Measurements from ENCODE around the gene OCSTAMP. TPM values are rescaled to one million over a fixed set of nuclear protein-coding genes. Genes with fewer than 3 reads are reported as not detected.
A peak's percentile ranks its signal among the peaks of the same experiment; 100 is the strongest.

The OCSTAMP gene
- total and polyA plus RNA-seq, 7 experiments from 2014 or later, result not detected

- peaks cover 0 to 3% (median 0%) of the 10 kb centered on the region in 5 donors for H3K36me3 Mint-ChIP-seq
- POLR2A ChIA-PET, result no interaction called here
- no peaks in the 10 kb centered on the region for H3K9me3 Mint-ChIP-seq
- DNase-seq (no peak), ATAC-seq (no peak)
- H3K9me3 ChIP-seq (ENCODE audit: control insufficient read depth in 2 of 3, low read length in 3 of 3), result no peaks in the 10 kb centered on the region
- H3K4me3 ChIP-seq (ENCODE audit: low read length), result peak overlapping the region; percentile 34
- peaks cover 0 to 11% (median 0%) of the 10 kb centered on the region in 5 donors for H3K27me3 Mint-ChIP-seq
- CTCF ChIA-PET, result no interaction called here
- H3K4me3 Mint-ChIP-seq, result no peak overlapping the region
- H3K36me3 ChIP-seq (ENCODE audit: control insufficient read depth in 2 of 3, insufficient read depth in 3 of 3, low read length in 3 of 3), result no peaks in the 10 kb centered on the region
- H3K4me1 Mint-ChIP-seq, result peaks cover 0 to 34% (median 0%) of the 10 kb centered on the region in 7 donors
- H3K27ac Mint-ChIP-seq, result no peak overlapping the region
- H3K27ac ChIP-seq (ENCODE audit: low read depth, low read length), result no peak overlapping the region
- intact Hi-C loops (cut with micrococcal nuclease), result loop anchor here (1.0 to 2.0 kb wide), 2 partner anchors 17 to 119 kb away; no protein-coding TSS in a partner anchor
- no peaks in the 10 kb centered on the region for H3K27me3 ChIP-seq (ENCODE audit: control insufficient read depth in 2 of 2, insufficient read depth in 2 of 2, low read length in 2 of 2)
- peaks cover 3 to 7% of the 10 kb centered on the region in 2 donors for H3K4me1 ChIP-seq (ENCODE audit: control insufficient read depth in 2 of 2, insufficient read depth in 2 of 2, low read length in 2 of 2)
Observed at GRCh38 chr20:46562009-46562372, 11.5 kb upstream of the OCSTAMP start.

GRCh38 chr20:46559685-46560440, 9.4 kb upstream of the OCSTAMP start:
- no peaks in the 10 kb centered on the region for H3K27me3 ChIP-seq (ENCODE audit: control insufficient read depth in 2 of 2, insufficient read depth in 2 of 2, low read length in 2 of 2)
- CTCF ChIA-PET, result no interaction called here
- no peak overlapping the region for H3K27ac Mint-ChIP-seq

GRCh38 chr20:46559001-46559400, 8.5 kb upstream of the OCSTAMP start:
- ATAC-seq (no peak), DNase-seq (no peak)
- Histone ChIP-seq H3K9me3 (ENCODE audit: control insufficient read depth in 2 of 3, low read length in 3 of 3) (no peaks in the 10 kb centered on the region), H3K27me3 (ENCODE audit: control insufficient read depth in 2 of 2, insufficient read depth in 2 of 2, low read length in 2 of 2) (no peaks in the 10 kb centered on the region), H3K36me3 (ENCODE audit: control insufficient read depth in 2 of 3, insufficient read depth in 3 of 3, low read length in 3 of 3) (no peaks in the 10 kb centered on the region), H3K27ac (ENCODE audit: low read depth, low read length) (no peak overlapping the region), H3K4me1 (ENCODE audit: control insufficient read depth in 2 of 2, insufficient read depth in 2 of 2, low read length in 2 of 2) (peaks cover 3 to 7% of the 10 kb centered on the region in 2 donors), H3K4me3 (ENCODE audit: low read length) (no peak overlapping the region)
- peaks cover 0 to 4% (median 0%) of the 10 kb centered on the region in 5 donors for H3K27me3 Mint-ChIP-seq
- POLR2A ChIA-PET, result no interaction called here
- H3K27ac Mint-ChIP-seq, result no peak overlapping the region
- no peaks in the 10 kb centered on the region for H3K9me3 Mint-ChIP-seq
- intact Hi-C loops (cut with micrococcal nuclease), result no loop called here
- CTCF ChIA-PET, result no interaction called here
- H3K4me1 Mint-ChIP-seq, result peaks cover 0 to 53% (median 0%) of the 10 kb centered on the region in 7 donors
- peaks cover 0 to 3% (median 0%) of the 10 kb centered on the region in 5 donors for H3K36me3 Mint-ChIP-seq
- no peak overlapping the region for H3K4me3 Mint-ChIP-seq

More at GRCh38 chr20:46559685-46560440, 9.4 kb upstream of the OCSTAMP start:
- POLR2A ChIA-PET, result no interaction called here
- Histone ChIP-seq H3K9me3 (ENCODE audit: control insufficient read depth in 2 of 3, low read length in 3 of 3) (no peaks in the 10 kb centered on the region), H3K4me3 (ENCODE audit: low read length) (no peak overlapping the region), H3K36me3 (ENCODE audit: control insufficient read depth in 2 of 3, insufficient read depth in 3 of 3, low read length in 3 of 3) (no peaks in the 10 kb centered on the region), H3K27ac (ENCODE audit: low read depth, low read length) (no peak overlapping the region), H3K4me1 (ENCODE audit: control insufficient read depth in 2 of 2, insufficient read depth in 2 of 2, low read length in 2 of 2) (peaks cover 3 to 7% of the 10 kb centered on the region in 2 donors)
- Mint-ChIP-seq H3K9me3 (no peaks in the 10 kb centered on the region), H3K27me3 (peaks cover 0 to 4% (median 0%) of the 10 kb centered on the region in 5 donors), H3K36me3 (peaks cover 0 to 3% (median 0%) of the 10 kb centered on the region in 5 donors), H3K4me3 (no peak overlapping the region), H3K4me1 (peaks cover 0 to 45% (median 0%) of the 10 kb centered on the region in 7 donors)
- DNase-seq (no peak), ATAC-seq (no peak)
- intact Hi-C loops (cut with micrococcal nuclease), result no loop called here

GRCh38 chr20:46558511-46558959, 8.1 kb upstream of the OCSTAMP start:
- peaks cover 0 to 4% (median 0%) of the 10 kb centered on the region in 5 donors for H3K27me3 Mint-ChIP-seq
- no peak overlapping the region for H3K4me3 Mint-ChIP-seq
- Histone ChIP-seq H3K9me3 (ENCODE audit: control insufficient read depth in 2 of 3, low read length in 3 of 3) (no peaks in the 10 kb centered on the region), H3K27me3 (ENCODE audit: control insufficient read depth in 2 of 2, insufficient read depth in 2 of 2, low read length in 2 of 2) (no peaks in the 10 kb centered on the region), H3K4me3 (ENCODE audit: low read length) (no peak overlapping the region), H3K27ac (ENCODE audit: low read depth, low read length) (no peak overlapping the region), H3K4me1 (ENCODE audit: control insufficient read depth in 2 of 2, insufficient read depth in 2 of 2, low read length in 2 of 2) (peaks cover 3 to 7% of the 10 kb centered on the region in 2 donors), H3K36me3 (ENCODE audit: control insufficient read depth in 2 of 3, insufficient read depth in 3 of 3, low read length in 3 of 3) (no peaks in the 10 kb centered on the region)
- intact Hi-C loops (cut with micrococcal nuclease), result no loop called here
- H3K4me1 Mint-ChIP-seq, result peaks cover 0 to 56% (median 0%) of the 10 kb centered on the region in 7 donors
- peaks cover 0 to 3% (median 0%) of the 10 kb centered on the region in 5 donors for H3K36me3 Mint-ChIP-seq
- DNase-seq (peak in 1 of 9 donors; percentile 51), ATAC-seq (no peak)
- no peak overlapping the region for H3K27ac Mint-ChIP-seq
- H3K9me3 Mint-ChIP-seq, result no peaks in the 10 kb centered on the region
- CTCF ChIA-PET, result no interaction called here
- POLR2A ChIA-PET, result no interaction called here

GRCh38 chr20:46557231-46557956, 6.9 kb upstream of the OCSTAMP start:
- no peak overlapping the region for H3K27ac ChIP-seq (ENCODE audit: low read depth, low read length)
- peaks cover 10 to 15% of the 10 kb centered on the region in 2 donors for H3K4me1 ChIP-seq (ENCODE audit: control insufficient read depth in 2 of 2, insufficient read depth in 2 of 2, low read length in 2 of 2)
- no peak overlapping the region for H3K4me3 Mint-ChIP-seq
- intact Hi-C loops (cut with micrococcal nuclease), result no loop called here
- H3K27me3 ChIP-seq (ENCODE audit: control insufficient read depth in 2 of 2, insufficient read depth in 2 of 2, low read length in 2 of 2), result no peaks in the 10 kb centered on the region
- DNase-seq (no peak), ATAC-seq (no peak)
- H3K36me3 ChIP-seq (ENCODE audit: control insufficient read depth in 2 of 3, insufficient read depth in 3 of 3, low read length in 3 of 3), result no peaks in the 10 kb centered on the region
- H3K27me3 Mint-ChIP-seq, result peaks cover 0 to 4% (median 0%) of the 10 kb centered on the region in 5 donors
- ChIA-PET CTCF (no interaction called here), POLR2A (no interaction called here)
- peaks cover 9 to 67% (median 11%) of the 10 kb centered on the region in 7 donors for H3K4me1 Mint-ChIP-seq
- H3K27ac Mint-ChIP-seq, result no peak overlapping the region
- no peaks in the 10 kb centered on the region for H3K9me3 Mint-ChIP-seq
- H3K9me3 ChIP-seq (ENCODE audit: control insufficient read depth in 2 of 3, low read length in 3 of 3), result no peaks in the 10 kb centered on the region
- H3K4me3 ChIP-seq (ENCODE audit: low read length), result no peak overlapping the region
- peaks cover 0 to 3% (median 0%) of the 10 kb centered on the region in 5 donors for H3K36me3 Mint-ChIP-seq

- Histone ChIP-seq H3K27me3 (ENCODE audit: control insufficient read depth in 2 of 2, insufficient read depth in 2 of 2, low read length in 2 of 2) (no peaks in the 10 kb centered on the region), H3K9me3 (ENCODE audit: control insufficient read depth in 2 of 3, low read length in 3 of 3) (no peaks in the 10 kb centered on the region), H3K4me1 (ENCODE audit: control insufficient read depth in 2 of 2, insufficient read depth in 2 of 2, low read length in 2 of 2) (peaks cover 7 to 17% of the 10 kb centered on the region in 2 donors), H3K36me3 (ENCODE audit: control insufficient read depth in 2 of 3, insufficient read depth in 3 of 3, low read length in 3 of 3) (no peaks in the 10 kb centered on the region), H3K27ac (ENCODE audit: low read depth, low read length) (no peak overlapping the region), H3K4me3 (ENCODE audit: low read length) (no peak overlapping the region)
- intact Hi-C loops (cut with micrococcal nuclease), result no loop called here
- peaks cover 10 to 77% (median 13%) of the 10 kb centered on the region in 7 donors for H3K4me1 Mint-ChIP-seq
- ATAC-seq (no peak), DNase-seq (no peak)
- peaks cover 0 to 4% (median 0%) of the 10 kb centered on the region in 5 donors for H3K27me3 Mint-ChIP-seq
- H3K9me3 Mint-ChIP-seq, result peaks cover 0 to 2% (median 0%) of the 10 kb centered on the region in 11 donors
- ChIA-PET POLR2A (no interaction called here), CTCF (no interaction called here)
- H3K4me3 Mint-ChIP-seq, result no peak overlapping the region
- H3K27ac Mint-ChIP-seq, result peak overlapping the region in 1 of 9 donors; percentile 63
- peaks cover 0 to under 1% (median 0%) of the 10 kb centered on the region in 5 donors for H3K36me3 Mint-ChIP-seq
Observed at GRCh38 chr20:46555370-46555956, 5.0 kb upstream of the OCSTAMP start.
